ENCODE data around the gene SMOC2.

DNA sequence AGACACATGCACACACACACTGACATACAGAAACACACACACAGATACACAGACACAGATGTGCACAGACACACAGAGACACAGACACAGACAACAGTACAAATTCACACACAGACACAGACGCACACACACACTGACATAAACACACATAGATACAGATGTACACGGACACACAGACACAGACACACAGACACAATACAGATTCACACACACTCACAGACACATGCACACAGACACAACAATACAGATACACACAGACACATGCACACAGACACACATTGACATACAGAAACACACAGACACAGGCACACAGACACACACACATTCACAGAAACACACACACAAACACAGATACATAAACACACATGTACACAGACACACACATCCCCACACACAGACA is 183.6 kb downstream of the SMOC2 start:
- TF ChIP-seq POLR2A (IDR thresholded peaks at IDR 0.05) = no peak
- TF ChIP-seq, protein P1, sequence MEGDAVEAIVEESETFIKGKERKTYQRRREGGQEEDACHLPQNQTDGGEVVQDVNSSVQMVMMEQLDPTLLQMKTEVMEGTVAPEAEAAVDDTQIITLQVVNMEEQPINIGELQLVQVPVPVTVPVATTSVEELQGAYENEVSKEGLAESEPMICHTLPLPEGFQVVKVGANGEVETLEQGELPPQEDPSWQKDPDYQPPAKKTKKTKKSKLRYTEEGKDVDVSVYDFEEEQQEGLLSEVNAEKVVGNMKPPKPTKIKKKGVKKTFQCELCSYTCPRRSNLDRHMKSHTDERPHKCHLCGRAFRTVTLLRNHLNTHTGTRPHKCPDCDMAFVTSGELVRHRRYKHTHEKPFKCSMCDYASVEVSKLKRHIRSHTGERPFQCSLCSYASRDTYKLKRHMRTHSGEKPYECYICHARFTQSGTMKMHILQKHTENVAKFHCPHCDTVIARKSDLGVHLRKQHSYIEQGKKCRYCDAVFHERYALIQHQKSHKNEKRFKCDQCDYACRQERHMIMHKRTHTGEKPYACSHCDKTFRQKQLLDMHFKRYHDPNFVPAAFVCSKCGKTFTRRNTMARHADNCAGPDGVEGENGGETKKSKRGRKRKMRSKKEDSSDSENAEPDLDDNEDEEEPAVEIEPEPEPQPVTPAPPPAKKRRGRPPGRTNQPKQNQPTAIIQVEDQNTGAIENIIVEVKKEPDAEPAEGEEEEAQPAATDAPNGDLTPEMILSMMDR (IDR thresholded peaks at IDR 0.05) = no peak
